ENCODE measurements around the gene DNAJC18.

- TF ChIP-seq CTCF (conservative IDR thresholded peaks at IDR 0.05; ENCODE audit: low read depth in 2 of 2): no peak
- no peak for TF ChIP-seq EZH2 (IDR thresholded peaks at IDR 0.05; ENCODE audit: low read depth, unreplicated experiment)
- TF ChIP-seq CREB1 (CRISPR knock-in tag; IDR thresholded peaks at IDR 0.05; ENCODE audit: low read depth): no peak
- no peak for TF ChIP-seq POLR2AphosphoS5 (IDR thresholded peaks at IDR 0.05; ENCODE audit: low read depth)
- TF ChIP-seq JUNB (IDR thresholded peaks at IDR 0.05; ENCODE audit: unreplicated experiment): no peak
- TF ChIP-seq REST (IDR thresholded peaks at IDR 0.05; ENCODE audit: unreplicated experiment): no peak
- no peak for TF ChIP-seq NANOG (IDR thresholded peaks at IDR 0.05; ENCODE audit: borderline replicate concordance)
- no peak for TF ChIP-seq STAT1 (IDR thresholded peaks at IDR 0.05; ENCODE audit: unreplicated experiment)
- no peak for TF ChIP-seq EZH2phosphoT487 (IDR thresholded peaks at IDR 0.05; ENCODE audit: unreplicated experiment)
- TF ChIP-seq ETS1 (IDR thresholded peaks at IDR 0.05): no peak
- TF ChIP-seq ZNF331 (CRISPR knock-in tag; IDR thresholded peaks at IDR 0.05; ENCODE audit: low read depth): no peak
- TF ChIP-seq ZNF114 (CRISPR knock-in tag; IDR thresholded peaks at IDR 0.05): no peak
- no peak for TF ChIP-seq ZNF462 (CRISPR knock-in tag; IDR thresholded peaks at IDR 0.05)
Measured at GRCh38 chr5:139360384-139360783, 78.9 kb downstream of the DNAJC18 start.
